ENCODE data around the gene NTM.
A peak's percentile ranks its signal among the peaks of the same experiment; 100 is the strongest.
"Not testable (repeated sequence)": the region's sequence is repeated elsewhere in the genome, so short reads cannot be mapped to it uniquely, and the experiment has no call there.

NTM gene

GRCh38 chr11:131421066-131421855 lies 50.8 kb downstream of the NTM start:
- DNase-seq: no peak

DNA sequence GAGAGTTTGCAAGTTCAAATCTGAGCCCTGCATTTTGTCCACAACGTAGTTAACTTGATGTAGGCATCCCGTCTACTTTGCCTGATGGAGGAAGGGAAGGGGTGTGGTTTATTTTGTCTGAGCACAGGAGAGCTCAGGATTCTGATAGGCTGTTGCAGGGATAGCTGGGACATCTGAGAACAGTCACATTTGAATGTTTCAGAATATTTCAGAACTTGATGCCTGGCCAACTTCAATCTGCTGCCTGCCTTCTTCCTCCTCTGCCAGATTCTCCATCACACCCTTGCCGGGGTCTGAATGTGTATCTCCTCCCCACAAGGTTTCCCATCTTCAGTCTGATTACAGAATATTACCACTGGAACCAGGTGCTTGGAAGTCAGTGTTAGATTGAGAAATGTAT lies 51.6 kb downstream of the NTM start:
- no peak for DNase-seq

DNA sequence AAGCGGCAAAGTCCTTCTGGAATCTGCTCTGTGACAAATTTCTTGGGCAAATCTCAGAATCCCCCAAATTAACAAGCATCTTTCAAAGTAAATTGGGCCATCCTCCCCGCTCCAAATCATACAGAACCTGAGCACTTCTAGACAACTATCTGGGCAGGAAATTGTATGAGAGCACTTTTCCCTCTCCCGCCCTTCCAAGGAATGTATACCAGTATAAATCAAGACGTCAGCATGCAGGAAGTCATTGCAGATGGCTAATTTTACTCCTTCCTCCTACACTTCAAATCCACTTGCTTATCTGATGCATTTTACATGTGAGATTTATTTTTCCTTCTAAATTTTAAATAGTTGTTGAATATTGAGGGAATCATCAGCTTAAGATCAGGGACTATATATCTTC lies 52.1 kb downstream of the NTM start:
- no peak for DNase-seq

GRCh38 chr11:131423688-131424087 lies 53.3 kb downstream of the NTM start:
- DNase-seq: no peak

DNA sequence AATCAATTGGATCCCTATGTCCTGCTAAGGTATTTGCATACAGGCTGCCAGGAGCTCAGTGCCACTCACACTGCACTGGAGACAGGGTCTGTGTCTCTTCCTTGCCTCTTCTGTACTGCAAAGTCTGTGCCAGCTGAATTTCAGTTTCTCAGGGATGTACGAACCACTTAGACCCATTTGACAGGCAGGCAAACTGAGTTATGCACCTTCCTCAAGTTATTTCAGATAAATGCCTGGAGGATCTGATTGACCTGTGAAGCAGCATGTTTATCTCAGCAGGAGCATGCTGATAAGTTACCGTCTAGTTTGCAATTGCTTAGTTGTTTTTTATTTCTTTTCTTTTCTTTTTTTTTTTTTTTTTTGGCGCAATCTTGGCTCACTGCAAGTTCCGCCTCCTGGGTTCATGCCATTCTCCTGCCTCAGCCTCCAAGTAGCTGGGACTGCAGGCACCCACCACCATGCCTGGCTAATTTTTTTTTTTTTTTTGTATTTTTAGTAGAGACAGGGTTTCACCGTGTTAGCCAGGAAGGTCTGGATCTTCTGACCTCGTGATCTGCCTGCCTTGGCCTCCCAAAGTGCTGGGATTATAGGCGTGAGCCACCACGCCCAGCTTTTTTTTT lies 54.0 kb downstream of the NTM start:
- not testable (repeated sequence) for DNase-seq

- DNase-seq: no peak
Measured at GRCh38 chr11:131425285-131425684, 54.9 kb downstream of the NTM start.

- no peak for DNase-seq
Measured at GRCh38 chr11:131428853-131429252, 58.4 kb downstream of the NTM start.

DNA sequence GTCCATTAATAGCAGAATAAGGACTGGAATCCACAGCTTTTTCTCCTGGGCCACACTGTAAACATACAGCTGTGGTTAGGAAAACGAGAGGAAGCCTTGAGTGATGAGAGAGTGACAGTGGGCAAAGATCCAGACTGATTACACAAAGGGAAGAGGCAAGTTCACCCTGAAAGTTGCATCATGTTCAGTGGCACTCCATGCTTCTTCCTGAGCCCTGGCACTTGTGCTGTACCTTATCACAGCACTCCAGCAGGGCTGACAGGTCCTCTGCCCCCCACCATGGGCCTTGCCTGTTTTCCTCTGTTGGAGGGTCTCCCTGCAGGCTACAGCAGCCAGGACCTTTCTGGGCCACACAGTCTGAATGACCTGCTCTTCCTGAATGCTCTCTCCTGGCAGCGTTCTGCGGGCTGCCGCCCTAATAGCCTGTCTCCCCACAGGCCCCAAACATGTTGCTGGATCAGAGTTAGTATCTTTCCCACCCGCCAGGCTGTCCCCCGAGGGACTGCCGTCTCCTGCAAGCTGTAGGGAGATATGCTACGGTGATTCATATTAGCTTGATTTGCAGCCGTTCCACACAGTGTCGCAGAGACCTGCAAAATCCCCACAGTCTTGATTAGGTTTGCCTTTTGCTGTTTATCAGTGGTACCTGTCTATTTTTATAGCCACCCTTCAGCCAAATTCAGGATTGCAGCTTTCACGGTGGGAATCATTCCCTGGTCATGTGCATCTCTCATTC lies 60.2 kb downstream of the NTM start:
- DNase-seq: no peak

- DNase-seq: peak in 2 of 51 donors; percentile 9 to 15
Measured at GRCh38 chr11:131441051-131441810, 70.8 kb downstream of the NTM start.

DNA sequence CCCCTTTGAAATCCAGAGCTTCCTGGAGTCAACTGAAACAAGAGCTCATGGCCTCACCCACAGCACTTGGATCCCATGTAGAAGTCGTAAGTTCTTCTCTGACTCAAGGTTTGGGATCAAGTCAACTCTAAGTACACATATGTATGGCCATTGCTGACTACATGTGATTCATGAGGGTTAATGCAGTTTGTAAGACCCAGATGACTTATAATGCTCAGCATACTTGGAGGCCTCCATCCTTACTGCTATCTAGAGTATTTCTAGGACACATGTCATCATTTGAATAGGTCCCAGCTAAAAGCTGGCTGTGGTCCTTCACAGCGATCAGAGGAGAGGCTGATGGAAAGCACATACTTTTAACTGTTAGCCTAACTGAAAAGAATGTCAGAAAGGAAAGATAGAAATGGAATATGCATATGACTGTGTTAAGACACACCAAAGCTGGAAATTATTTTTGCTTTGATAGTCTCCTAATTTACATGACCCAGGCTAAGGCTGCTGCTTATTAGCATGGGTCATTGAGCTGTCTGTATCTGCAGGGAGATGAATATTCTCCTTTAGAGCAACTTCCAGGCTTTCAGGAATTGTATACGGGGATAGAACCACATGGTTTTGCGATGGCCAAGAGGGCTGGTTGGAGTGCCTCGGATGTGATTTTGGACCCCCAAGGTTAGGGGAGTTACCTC lies 76.3 kb downstream of the NTM start:
- no peak for DNase-seq

GRCh38 chr11:131447277-131447815 lies 76.9 kb downstream of the NTM start:
- DNase-seq: no peak

DNA sequence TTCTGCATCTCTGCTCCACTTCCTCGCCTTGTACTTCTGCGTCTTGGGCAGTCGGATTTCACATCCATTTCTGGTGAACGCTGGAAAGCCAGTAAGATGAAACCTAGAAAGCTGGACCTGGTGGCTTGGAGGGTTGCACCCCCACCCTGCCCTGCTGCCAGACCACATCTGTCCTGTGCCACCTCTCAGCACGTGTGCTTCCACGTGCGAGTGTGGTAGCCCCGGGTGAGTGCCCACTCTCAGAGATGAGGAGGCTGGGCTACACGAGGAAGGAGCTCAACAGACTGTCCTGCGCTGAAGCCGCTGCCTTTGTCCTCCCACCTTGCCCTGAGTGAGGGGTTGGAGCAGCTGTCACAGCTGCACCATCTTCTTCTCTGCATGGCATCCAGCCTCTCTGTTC lies 77.5 kb downstream of the NTM start:
- no peak for DNase-seq

DNA sequence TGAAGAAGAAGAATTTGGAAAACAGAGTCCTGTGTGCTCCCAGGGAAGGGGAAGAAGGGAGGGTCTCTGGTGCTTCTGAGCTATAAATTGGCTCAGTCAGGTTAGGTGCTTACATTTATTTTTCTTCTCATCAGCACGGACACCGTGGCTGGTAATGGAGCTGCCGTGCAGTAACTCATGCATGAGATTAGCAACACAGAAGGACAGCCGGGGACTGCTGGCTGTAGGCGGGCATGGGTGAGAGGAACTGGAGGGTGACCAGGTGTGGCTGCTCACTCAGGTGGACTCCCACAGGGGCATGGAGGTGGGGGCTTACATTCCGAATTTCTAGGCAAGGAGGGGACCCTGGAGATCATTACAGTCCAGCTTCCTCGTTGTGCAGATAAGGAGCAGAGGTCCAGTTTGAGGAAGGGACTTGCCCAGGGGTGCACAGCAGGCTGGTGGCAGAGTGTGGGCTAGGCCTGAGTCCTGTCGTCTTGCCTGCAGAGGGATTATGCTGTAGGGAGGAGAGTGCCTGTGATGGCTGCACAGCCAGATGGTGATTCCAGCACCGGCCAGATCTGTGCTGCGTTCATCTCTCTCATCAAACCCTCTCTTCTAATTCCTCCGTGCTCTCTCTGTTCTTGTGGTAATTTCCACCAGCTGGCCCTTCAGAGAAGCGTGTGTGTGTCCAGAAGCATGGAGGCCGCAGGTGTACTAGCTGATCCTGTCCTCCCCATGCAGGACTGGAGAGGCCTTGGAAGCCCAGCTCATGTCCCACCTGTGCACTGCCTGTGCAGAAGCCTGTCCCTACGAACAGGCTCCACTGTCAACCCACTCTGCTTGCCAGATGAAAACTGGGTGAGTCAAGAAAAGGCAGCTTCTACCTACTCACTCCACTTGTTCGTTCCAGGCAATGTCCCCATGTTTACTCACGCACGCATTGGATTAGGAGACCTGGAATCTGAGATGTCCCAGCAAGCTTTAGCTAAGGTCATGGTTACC lies 78.9 kb downstream of the NTM start:
- DNase-seq: no peak

- no peak for DNase-seq
Measured at GRCh38 chr11:131454490-131454889, 84.1 kb downstream of the NTM start.

- no peak for DNase-seq
Measured at GRCh38 chr11:131454989-131455388, 84.6 kb downstream of the NTM start.

GRCh38 chr11:131455843-131456704 lies 85.7 kb downstream of the NTM start:
- DNase-seq: no peak

- DNase-seq: no peak
Measured at GRCh38 chr11:131457163-131457562, 86.7 kb downstream of the NTM start.

DNA sequence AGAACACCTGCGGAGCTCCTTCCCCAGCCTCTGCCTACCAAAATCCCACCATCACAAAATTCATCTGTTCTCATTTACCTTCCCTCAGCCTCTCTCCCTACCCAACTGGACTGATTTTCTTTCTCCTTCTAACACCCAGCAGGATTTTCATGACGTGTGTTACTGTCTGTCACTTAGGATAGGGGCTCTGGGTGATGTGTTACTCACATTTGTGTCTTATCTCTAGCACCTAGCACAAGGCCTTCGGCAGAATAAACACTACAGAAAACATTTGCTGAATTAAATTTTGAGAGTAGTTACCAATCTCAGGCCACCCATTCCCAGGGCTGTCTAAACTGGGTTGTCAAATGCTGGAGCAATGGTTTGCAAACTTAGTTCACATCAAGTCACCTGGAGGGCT lies 88.0 kb downstream of the NTM start:
- DNase-seq: no peak

- DNase-seq: no peak
Measured at GRCh38 chr11:131460931-131461330, 90.5 kb downstream of the NTM start.
